SK-N-SH (cell line): ENCODE measurements around the gene OSBPL7. TPM values are rescaled to one million over a fixed set of nuclear protein-coding genes. Genes with fewer than 3 reads are reported as not detected.

Experiments used
- CTCF ChIA-PET: fragments of 300-600, 350-600 bp; formaldehyde crosslinking; extraction: SDS; loops from one replicate; lab custom pipeline; 2021; lab: Yijun Ruan, JAX
- POLR2A ChIA-PET: fragments of 350-600 bp; sonication (Branson Sonifier 250); formaldehyde crosslinking; extraction: SDS; loops from one replicate; lab custom pipeline; 2020; ENCODE audit warnings: antibody characterized with exemption, inconsistent platforms; lab: Yijun Ruan, JAX
- DNase-seq: peaks from one replicate; pipeline ENCODE4 v3.0.0; 2012
- H2AFZ ChIP-seq: fragments of 200-600 bp; sonication (generic); 2 replicates; pipeline ENCODE4 v1.8.1; 2016; ENCODE audit warnings: antibody characterized with exemption, mild to moderate bottlenecking, low read depth
- H3F3A ChIP-seq: fragments of 200-600 bp; sonication (generic); replicated peaks from 2 replicates; pipeline ENCODE3; 2016; ENCODE audit warnings: antibody characterized with exemption, mild to moderate bottlenecking; ENCODE audit not compliant: insufficient read depth
- H3K27ac ChIP-seq, 2 experiments: fragments of 200-500 bp in 1 of 2; fragments of 200-600 bp in 1 of 2; sonication (Bioruptor generic) in 1 of 2; sonication (generic), shearing (Covaris generic) in 1 of 2; 2 replicates each; pipeline versions ENCODE4 v1.5.1 to v1.6.1; 2014 to 2016; ENCODE audit warnings: low read depth in 2 of 2, inconsistent platforms in 1 of 2, low read length in 1 of 2, mild to moderate bottlenecking in 1 of 2, mixed read lengths in 1 of 2
- H3K27me3 ChIP-seq: fragments of 200-600 bp; sonication (generic), shearing (Covaris generic); 2 replicates; pipeline ENCODE4 v1.6.1; 2016; ENCODE audit warnings: mixed run types; ENCODE audit not compliant: insufficient read depth
- H3K36me3 ChIP-seq, 2 experiments: fragments of 200-500 bp in 1 of 2; fragments of 200-600 bp in 1 of 2; sonication (Bioruptor generic) in 1 of 2; sonication (generic) in 1 of 2; replicated peaks in 1 of 2; 2 replicates each; pipeline versions ENCODE3 to v1.5.1; 2014 to 2016; ENCODE audit warnings: low read length in 1 of 2, mild to moderate bottlenecking in 1 of 2; ENCODE audit not compliant: insufficient read depth in 2 of 2, control insufficient read depth in 1 of 2
- H3K4me1 ChIP-seq, 2 experiments: fragments of 200-500 bp in 1 of 2; fragments of 200-600 bp in 1 of 2; sonication (Bioruptor generic) in 1 of 2; sonication (generic), shearing (Covaris generic) in 1 of 2; 2 replicates each; pipeline versions ENCODE4 v1.5.1 to v1.6.1; 2014 to 2016; ENCODE audit warnings: low read depth in 1 of 2, low read length in 1 of 2, mixed run types in 1 of 2; ENCODE audit not compliant: insufficient read depth in 2 of 2, control insufficient read depth in 1 of 2
- H3K4me2 ChIP-seq: fragments of 200-600 bp; sonication (generic), shearing (Covaris generic); 2 replicates; pipeline ENCODE4 v1.6.1; 2017; ENCODE audit warnings: mixed run types
- H3K4me3 ChIP-seq, 2 experiments: fragments of 200-500 bp in 1 of 2; fragments of 200-600 bp in 1 of 2; sonication (Bioruptor generic) in 1 of 2; sonication (generic), shearing (Covaris generic) in 1 of 2; 2 replicates each; pipeline versions ENCODE4 v1.5.1 to v1.8.1; 2014 to 2016; ENCODE audit warnings: low read depth in 2 of 2, inconsistent platforms in 1 of 2, low read length in 1 of 2, mild to moderate bottlenecking in 1 of 2, mixed read lengths in 1 of 2, moderate library complexity in 1 of 2
- H3K79me2 ChIP-seq: fragments of 200-600 bp; sonication (generic); 2 replicates; pipeline ENCODE4 v1.8.1; 2017; ENCODE audit warnings: mild to moderate bottlenecking; ENCODE audit not compliant: insufficient read depth
- H3K9ac ChIP-seq: fragments of 200-600 bp; sonication (generic); 2 replicates; pipeline ENCODE4 v1.6.1; 2017; ENCODE audit warnings: mixed run types
- H3K9me2 ChIP-seq: fragments of 200-600 bp; sonication (generic); 2 replicates; pipeline ENCODE4 v1.6.1; 2017; ENCODE audit warnings: mixed run types
- H3K9me3 ChIP-seq: fragments of 200-600 bp; sonication (generic); 2 replicates; pipeline ENCODE4 v1.6.1; 2017; ENCODE audit warnings: mixed run types, mild to moderate bottlenecking, moderate library complexity
- H4K20me1 ChIP-seq: fragments of 200-600 bp; sonication (generic); 2 replicates; pipeline ENCODE4 v1.6.1; 2017; ENCODE audit warnings: mild to moderate bottlenecking, mixed run types; ENCODE audit not compliant: insufficient read depth
- EP300 ChIP-seq, 2 experiments: IDR thresholded peaks; 2 replicates each; pipeline versions ENCODE4 v1.4.0 to v1.6.1; 2012; ENCODE audit warnings: borderline replicate concordance in 1 of 2, low read depth in 1 of 2, low read length in 1 of 2
- FOSL2 ChIP-seq: IDR thresholded peaks from 2 replicates; pipeline ENCODE4 v1.4.0; 2012; ENCODE audit warnings: low read depth, mild to moderate bottlenecking, moderate library complexity, borderline replicate concordance
- FOXM1 ChIP-seq: IDR thresholded peaks from 2 replicates; pipeline ENCODE4 v1.4.0; 2012; ENCODE audit warnings: low read depth, mild to moderate bottlenecking
- IRF3 ChIP-seq: fragments of 150-350 bp; IDR thresholded peaks from 2 replicates; pipeline ENCODE4 v1.6.1; 2016; ENCODE audit warnings: mild to moderate bottlenecking, low read depth, low read length
- JUND ChIP-seq: IDR thresholded peaks from 2 replicates; pipeline ENCODE4 v1.4.0; 2012
- MEF2A ChIP-seq: IDR thresholded peaks from 2 replicates; pipeline ENCODE4 v1.4.0; 2012; ENCODE audit warnings: low read depth, borderline replicate concordance
- MXI1 ChIP-seq: IDR thresholded peaks from 2 replicates; pipeline ENCODE4 v1.6.1; 2012; ENCODE audit warnings: mild to moderate bottlenecking, low read depth, low read length, improper control_type of control experiment
- NFIC ChIP-seq: IDR thresholded peaks from 2 replicates; pipeline ENCODE4 v1.4.0; 2012; ENCODE audit warnings: borderline replicate concordance
- POLR2AphosphoS5 ChIP-seq: IDR thresholded peaks from 2 replicates; pipeline ENCODE4 v1.6.1; 2012; ENCODE audit warnings: low read depth, low read length
- RAD21 ChIP-seq: IDR thresholded peaks from 2 replicates; pipeline ENCODE4 v1.6.1; 2012; ENCODE audit warnings: mild to moderate bottlenecking, low read length
- RCOR1 ChIP-seq: fragments of 150-350 bp; IDR thresholded peaks from 2 replicates; pipeline ENCODE4 v1.6.1; 2017; ENCODE audit warnings: antibody characterized with exemption, low read length
- SIN3A ChIP-seq: IDR thresholded peaks from 2 replicates; pipeline ENCODE4 v1.6.1; 2012; ENCODE audit warnings: low read depth, mild to moderate bottlenecking, low read length, moderate library complexity, borderline replicate concordance
- SMC3 ChIP-seq: IDR thresholded peaks from 2 replicates; pipeline ENCODE4 v1.6.1; 2012; ENCODE audit warnings: low read depth, low read length, improper control_type of control experiment
- TCF12 ChIP-seq: IDR thresholded peaks from 2 replicates; pipeline ENCODE4 v1.4.0; 2012
- WGBS: methylation state at CpG from one replicate; pipeline ENCODE4 v1.1.6; 2017; ENCODE audit warnings: low lambda C conversion rate; 5-methylcytosine and 5-hydroxymethylcytosine counted together
- polyA plus RNA-seq, 3 experiments: library from polyadenylated mRNA; depleted of rRNA; stranded (reverse); fragments of >200 nt; gene quantifications; 2 replicates each; pipeline ENCODE4 v1.2.3, GENCODE V29; 2012
- TF ChIP-seq, protein P1 (sequence below): IDR thresholded peaks from 2 replicates; pipeline ENCODE4 v1.4.0; 2012; ENCODE audit warnings: low read depth, borderline replicate concordance
- TF ChIP-seq, protein P2 (sequence below): fragments of 200-600 bp; sonication (generic); IDR thresholded peaks from 2 replicates; pipeline ENCODE4 v1.6.1; 2017; ENCODE audit warnings: antibody characterized with exemption, mild to moderate bottlenecking, moderate library complexity

Gene OSBPL7
- polyA plus RNA-seq, 1 of the 3 experiments (the other 2 are of a cell fraction) = 23.7 TPM

DNA sequence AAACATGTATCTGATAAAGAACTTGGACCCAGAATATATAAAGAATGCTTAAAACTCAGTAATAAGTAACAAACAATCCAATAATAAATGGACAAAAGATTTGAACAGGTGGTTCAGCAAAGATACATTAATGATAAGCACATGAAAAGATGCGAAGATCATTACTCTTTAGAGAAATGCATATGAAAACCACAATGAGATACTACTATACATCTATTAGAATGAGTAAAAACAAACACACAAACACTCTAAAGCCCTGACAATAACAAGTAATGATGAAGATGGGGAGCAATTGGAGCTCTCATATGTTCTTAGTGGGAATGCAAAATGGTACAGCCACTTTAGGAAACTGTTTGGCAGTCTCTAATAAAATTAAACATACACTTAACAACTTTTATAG lies 29.1 kb downstream of the OSBPL7 start:
- Histone ChIP-seq H3F3A (no peaks in the 10 kb centered on the region), H3K27me3 (peaks cover 80% of the 10 kb centered on the region), H3K4me3 (no peak overlapping the region), H3K4me1 (peaks cover 0 to 5% of the 10 kb centered on the region in 2 experiments; a peak in 1 of 4 replicates), H3K9me2 (no peaks in the 10 kb centered on the region), H2AFZ (no peak overlapping the region), H3K9me3 (no peaks in the 10 kb centered on the region), H4K20me1 (no peaks in the 10 kb centered on the region), H3K27ac (no peak overlapping the region), H3K9ac (no peak overlapping the region), H3K36me3 (no peaks in the 10 kb centered on the region), H3K4me2 (no peak overlapping the region), H3K79me2 (no peaks in the 10 kb centered on the region)
- POLR2A ChIA-PET = no interaction called here
- 30% methylated on average over 1 of the region's 1 CpG for WGBS
- CTCF ChIA-PET = interaction anchor here (0.9 to 2.8 kb wide), 4 partner anchors 10 to 128 kb away, joined by 3 to 18 read pairs (median 6); no protein-coding TSS in a partner anchor
- no peak for DNase-seq
- TF ChIP-seq TCF12 (no peak), RAD21 (no peak)
- TF ChIP-seq, protein P1, sequence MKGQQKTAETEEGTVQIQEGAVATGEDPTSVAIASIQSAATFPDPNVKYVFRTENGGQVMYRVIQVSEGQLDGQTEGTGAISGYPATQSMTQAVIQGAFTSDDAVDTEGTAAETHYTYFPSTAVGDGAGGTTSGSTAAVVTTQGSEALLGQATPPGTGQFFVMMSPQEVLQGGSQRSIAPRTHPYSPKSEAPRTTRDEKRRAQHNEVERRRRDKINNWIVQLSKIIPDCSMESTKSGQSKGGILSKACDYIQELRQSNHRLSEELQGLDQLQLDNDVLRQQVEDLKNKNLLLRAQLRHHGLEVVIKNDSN = no peak

- ChIA-PET POLR2A (no interaction called here), CTCF (interaction anchor here (1.2 to 2.7 kb wide), 5 partner anchors 12 to 93 kb away, joined by 7 to 38 read pairs (median 12); partner anchors contain the start of gene OSBPL7)
- no peak overlapping the region for H3K9ac ChIP-seq
- no peaks in the 10 kb centered on the region for H3K36me3 ChIP-seq
- no peak overlapping the region for H3K4me2 ChIP-seq
- no peak overlapping the region for H3K27ac ChIP-seq
- H2AFZ ChIP-seq = no peak overlapping the region
- H3K9me2 ChIP-seq = no peaks in the 10 kb centered on the region
- no peaks in the 10 kb centered on the region for H3K9me3 ChIP-seq
- H3K4me3 ChIP-seq = no peak overlapping the region
- DNase-seq = no peak
- H4K20me1 ChIP-seq = no peaks in the 10 kb centered on the region
- H3F3A ChIP-seq = no peaks in the 10 kb centered on the region
- no peaks in the 10 kb centered on the region for H3K79me2 ChIP-seq
- peaks cover 0 to 5% of the 10 kb centered on the region in 2 experiments; a peak in 1 of 4 replicates for H3K4me1 ChIP-seq
- peaks cover 84% of the 10 kb centered on the region for H3K27me3 ChIP-seq
- WGBS = 39% methylated on average over 3 of the region's 3 CpGs
- TF ChIP-seq FOXM1 (no peak), RCOR1 (no peak), FOSL2 (no peak), POLR2AphosphoS5 (no peak)
Observed at GRCh38 chr17:47791025-47791424, 30.6 kb downstream of the OSBPL7 start.

GRCh38 chr17:47789611-47790561 lies 31.7 kb downstream of the OSBPL7 start:
- H3K36me3 ChIP-seq = no peaks in the 10 kb centered on the region
- 0 out of 4 replicates have a peak overlapping the region, but pooled peaks of 1 of the 2 experiments have one; percentile 2 for H3K27ac ChIP-seq
- peak; percentile 96 for DNase-seq
- 4% methylated on average over 25 of the region's 70 CpGs for WGBS
- H3K79me2 ChIP-seq = no peaks in the 10 kb centered on the region
- no peaks in the 10 kb centered on the region for H3K9me2 ChIP-seq
- ChIA-PET POLR2A (interaction anchor here (0.6 to 1.1 kb wide), 3 partner anchors 9 to 57 kb away, joined by 3 read pairs; partner anchors contain the start of gene TBX21), CTCF (interaction anchor here (0.5 to 2.7 kb wide), 45 partner anchors 9 to 187 kb away, joined by 3 to 38 read pairs (median 5); partner anchors contain the start of genes OSBPL7 and TBKBP1)
- H3K4me1 ChIP-seq = peaks cover 0 to 5% of the 10 kb centered on the region in 2 experiments; a peak in 1 of 4 replicates
- H4K20me1 ChIP-seq = no peaks in the 10 kb centered on the region
- H3K27me3 ChIP-seq = peaks cover 73% of the 10 kb centered on the region
- H3K9me3 ChIP-seq = no peaks in the 10 kb centered on the region
- H3K4me3 ChIP-seq = peak overlapping the region; percentile 43 to 48
- no peak overlapping the region for H3K9ac ChIP-seq
- H2AFZ ChIP-seq = peak overlapping the region; percentile 58; the same call in 1 of the 2 replicates
- peak overlapping the region; percentile 86 for H3K4me2 ChIP-seq
- no peaks in the 10 kb centered on the region for H3F3A ChIP-seq
- TF ChIP-seq IRF3 (no peak), POLR2AphosphoS5 (no peak), NFIC (no peak), EP300 (IDR thresholded peaks at IDR 0.05; ENCODE audit: borderline replicate concordance in 1 of 2, low read depth in 1 of 2, low read length in 1 of 2) (no peak), JUND (no peak), MXI1 (peak; percentile 72; the same call in 1 of the 2 replicates), SMC3 (peak; percentile 63), MEF2A (no peak), SIN3A (no peak), RAD21 (peak; percentile 81)
- TF ChIP-seq, protein P2, sequence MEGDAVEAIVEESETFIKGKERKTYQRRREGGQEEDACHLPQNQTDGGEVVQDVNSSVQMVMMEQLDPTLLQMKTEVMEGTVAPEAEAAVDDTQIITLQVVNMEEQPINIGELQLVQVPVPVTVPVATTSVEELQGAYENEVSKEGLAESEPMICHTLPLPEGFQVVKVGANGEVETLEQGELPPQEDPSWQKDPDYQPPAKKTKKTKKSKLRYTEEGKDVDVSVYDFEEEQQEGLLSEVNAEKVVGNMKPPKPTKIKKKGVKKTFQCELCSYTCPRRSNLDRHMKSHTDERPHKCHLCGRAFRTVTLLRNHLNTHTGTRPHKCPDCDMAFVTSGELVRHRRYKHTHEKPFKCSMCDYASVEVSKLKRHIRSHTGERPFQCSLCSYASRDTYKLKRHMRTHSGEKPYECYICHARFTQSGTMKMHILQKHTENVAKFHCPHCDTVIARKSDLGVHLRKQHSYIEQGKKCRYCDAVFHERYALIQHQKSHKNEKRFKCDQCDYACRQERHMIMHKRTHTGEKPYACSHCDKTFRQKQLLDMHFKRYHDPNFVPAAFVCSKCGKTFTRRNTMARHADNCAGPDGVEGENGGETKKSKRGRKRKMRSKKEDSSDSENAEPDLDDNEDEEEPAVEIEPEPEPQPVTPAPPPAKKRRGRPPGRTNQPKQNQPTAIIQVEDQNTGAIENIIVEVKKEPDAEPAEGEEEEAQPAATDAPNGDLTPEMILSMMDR = peak; percentile 62
